GM12878 (cell line): ENCODE measurements around the gene NKAIN2. TPM values are rescaled to one million over a fixed set of nuclear protein-coding genes. Genes with fewer than 3 reads are reported as not detected.

Experiments
- ATAC-seq: fragments of 200-7000 bp; cut with Tn5 transposase; 3 replicates; pipeline ENCODE4 v1.9.1; 2020; ENCODE audit warnings: mild to moderate bottlenecking, moderate library complexity
- BruUV-seq: library from RNA; stranded (reverse); fragments of 400-500 nt; replicated peaks from 2 replicates; lab custom pipeline; 2021; lab: Mats Ljungman, UMichigan
- CTCF ChIA-PET: fragments of 300-600 bp; sonication (Branson Sonifier 250); formaldehyde crosslinking; extraction: SDS; loops from one replicate; lab custom pipeline; 2021; ENCODE audit warnings: inconsistent platforms; lab: Yijun Ruan, JAX
- POLR2A ChIA-PET: fragments of 350-600 bp; formaldehyde crosslinking; extraction: SDS; loops from one replicate; lab custom pipeline; 2021; ENCODE audit warnings: inconsistent platforms; lab: Charles Lee
- RAD21 ChIA-PET: fragments of 300-600 bp; sonication (Branson Sonifier 250); formaldehyde crosslinking; loops from one replicate; lab custom pipeline; 2023; ENCODE audit warnings: antibody characterized with exemption; ENCODE audit not compliant: unreplicated experiment; lab: Charles Lee
- SMC1A ChIA-PET: fragments of 300-600 bp; sonication (Branson Sonifier 250); formaldehyde crosslinking; loops from one replicate; lab custom pipeline; 2023; ENCODE audit not compliant: unreplicated experiment, uncharacterized antibody; lab: Charles Lee
- DNase-seq: peaks from one replicate; pipeline ENCODE4 v3.0.0-alpha.2; 2011; ENCODE audit warnings: low read depth, low spot score
- FAIRE-seq: peaks from 3 replicates; lab custom pipeline; 2011; peaks lifted over from hg19 to GRCh38; lab: Jason Lieb, UNC
- H2AFZ ChIP-seq: 2 replicates; pipeline ENCODE4 v1.6.0; 2011; ENCODE audit warnings: low read depth, low read length, control low read depth; ENCODE audit not compliant: control insufficient read depth
- H3K27ac ChIP-seq: 2 replicates; pipeline ENCODE4 v1.5.1; 2011; ENCODE audit warnings: control low read depth; ENCODE audit not compliant: control insufficient read depth, insufficient read depth
- H3K27me3 ChIP-seq, 2 experiments: replicated peaks in 1 of 2; 2 replicates each; pipeline versions ENCODE4 v1.6.0 to v1.6.1; 2011; ENCODE audit warnings: low read length in 1 of 2; ENCODE audit not compliant: control insufficient read depth in 2 of 2, insufficient read depth in 2 of 2
- H3K36me3 ChIP-seq, 2 experiments: 2 replicates each; pipeline ENCODE4 v1.5.1; 2011; ENCODE audit warnings: low read length in 1 of 2; ENCODE audit not compliant: control insufficient read depth in 2 of 2, insufficient read depth in 2 of 2
- H3K4me1 ChIP-seq: 2 replicates; pipeline ENCODE4 v1.6.1; 2011; ENCODE audit warnings: mild to moderate bottlenecking, low read length, moderate library complexity, mixed read lengths; ENCODE audit not compliant: control insufficient read depth, insufficient read depth
- H3K4me2 ChIP-seq: 2 replicates; pipeline ENCODE4 v1.6.0; 2011; ENCODE audit warnings: control low read depth; ENCODE audit not compliant: control insufficient read depth, insufficient read depth
- H3K4me3 ChIP-seq: fragments of 200-600 bp; sonication (generic); 2 replicates; pipeline ENCODE4 v1.5.1; 2016
- H3K79me2 ChIP-seq: 2 replicates; pipeline ENCODE4 v1.6.0; 2011; ENCODE audit warnings: low read length; ENCODE audit not compliant: control insufficient read depth, insufficient read depth
- H3K9ac ChIP-seq: 2 replicates; pipeline ENCODE4 v1.8.0; 2011; ENCODE audit warnings: low read length, control low read depth, mixed read lengths; ENCODE audit not compliant: control insufficient read depth, insufficient read depth
- H3K9me3 ChIP-seq: replicated peaks from 3 replicates; pipeline ENCODE4 v1.5.1; 2011; ENCODE audit warnings: mild to moderate bottlenecking, low read length; ENCODE audit not compliant: control insufficient read depth, insufficient read depth
- H4K20me1 ChIP-seq: 2 replicates; pipeline ENCODE4 v1.6.0; 2011; ENCODE audit not compliant: control insufficient read depth, insufficient read depth
- HDGF ChIP-seq: fragments of 450-650 bp; IDR thresholded peaks from 2 replicates; pipeline ENCODE4 v1.6.1; 2016; ENCODE audit warnings: antibody characterized with exemption
- IRF3 ChIP-seq: fragments of 450-650 bp; IDR thresholded peaks from 2 replicates; pipeline ENCODE4 v1.6.1; 2014; ENCODE audit warnings: mild to moderate bottlenecking
- KAT2A ChIP-seq: conservative IDR thresholded peaks from 2 replicates; pipeline ENCODE4 v1.6.1; 2011; ENCODE audit warnings: low read depth, low read length; ENCODE audit not compliant: control insufficient read depth
- MEF2B ChIP-seq: fragments of 450-650 bp; IDR thresholded peaks from 2 replicates; pipeline ENCODE4 v1.6.1; 2018; ENCODE audit warnings: mild to moderate bottlenecking, moderate library complexity; ENCODE audit not compliant: partially characterized antibody, poor library complexity, severe bottlenecking
- MYB ChIP-seq: fragments of 150-350 bp; IDR thresholded peaks from 2 replicates; pipeline ENCODE4 v1.6.1; 2014; ENCODE audit warnings: mild to moderate bottlenecking, low read depth, low read length, borderline replicate concordance
- PAX8 ChIP-seq: fragments of 450-650 bp; IDR thresholded peaks from 2 replicates; pipeline ENCODE4 v1.6.1; 2017; ENCODE audit warnings: mild to moderate bottlenecking, moderate library complexity
- POLR2A ChIP-seq: IDR thresholded peaks from 2 replicates; pipeline ENCODE4 v1.6.1; 2011; ENCODE audit warnings: low read depth, mild to moderate bottlenecking, low read length
- SUZ12 ChIP-seq: fragments of 200-600 bp; sonication (generic); IDR thresholded peaks from one replicate; pipeline ENCODE4 v1.6.1; 2018; ENCODE audit warnings: antibody characterized with exemption, mild to moderate bottlenecking; ENCODE audit not compliant: unreplicated experiment
- TCF12 ChIP-seq: IDR thresholded peaks from 2 replicates; pipeline ENCODE4 v1.6.1; 2011; ENCODE audit warnings: low read depth, mild to moderate bottlenecking, low read length
- ZSCAN29 ChIP-seq: fragments of 450-650 bp; IDR thresholded peaks from 2 replicates; pipeline ENCODE4 v1.6.1; 2017; ENCODE audit warnings: mild to moderate bottlenecking, moderate library complexity
- WGBS: methylation state at CpG from one replicate; pipeline ENCODE4 v1.1.6; 2016; ENCODE audit warnings: low lambda C conversion rate; ENCODE audit not compliant: insufficient replicate concordance, insufficient coverage; ENCODE audit errors: missing lambda C conversion rate; 5-methylcytosine and 5-hydroxymethylcytosine counted together
- in situ Hi-C: fragments of 300-500 bp; cut with MboI; formaldehyde crosslinking; loops from 9 replicates; pipeline ENCODE4 v1.14.3; 2018; ENCODE audit warnings: mixed read lengths
- intact Hi-C: fragments of 100-400 bp; cut with micrococcal nuclease; formaldehyde crosslinking; loops from one replicate; pipeline ENCODE4 v1.14.2; 2022; ENCODE audit not compliant: unreplicated experiment
- polyA plus RNA-seq, 11 experiments: library from polyadenylated mRNA; depleted of rRNA in 4 of 11; unstranded in 6 of 11; stranded (reverse) in 5 of 11; fragments of >200 nt; fragmentation: Nextera tagmentation in 4 of 11; fragmentation: Illumina TruSeq in 1 of 11; extraction: Ambion mirVana in 4 of 11; extraction: Trizol in 1 of 11; gene quantifications; 1 replicate in 1 of 11; 2 replicates in 10 of 11; pipeline versions ENCODE4 v1.2.1 to v1.2.3, GENCODE V29; 2011 to 2016; ENCODE audit warnings: inconsistent platforms in 2 of 11, missing spikeins in 2 of 11, low read depth in 1 of 11
- total RNA-seq, 4 experiments: library from RNA; depleted of rRNA in 3 of 4; stranded (reverse); fragments of >200 nt in 3 of 4; fragmentation: Illumina TruSeq in 1 of 4; extraction: Trizol in 1 of 4; gene quantifications; 2 replicates each; pipeline versions ENCODE4 v1.2.1 to v1.2.3, GENCODE V29; 2013 to 2021
- TF ChIP-seq, protein P1 (sequence below): IDR thresholded peaks from 2 replicates; pipeline ENCODE4 v1.6.1; 2011; ENCODE audit warnings: mild to moderate bottlenecking, low read depth, low read length, moderate library complexity; ENCODE audit not compliant: insufficient replicate concordance
- TF ChIP-seq, protein P2 (sequence below): fragments of 450-650 bp; IDR thresholded peaks from 2 replicates; pipeline ENCODE4 v1.6.1; 2016; ENCODE audit warnings: mild to moderate bottlenecking, moderate library complexity, borderline replicate concordance

NKAIN2 gene
- total and polyA plus RNA-seq, 10 of the 15 experiments (the other 5 are each of a cell fraction or from before 2014, with no cell fraction given) = not detected

GRCh38 chr6:124694139-124694705, 890.6 kb downstream of the NKAIN2 start:
- no peaks in the 10 kb centered on the region for H4K20me1 ChIP-seq
- no peak for DNase-seq
- FAIRE-seq = no peak
- intact Hi-C loops (no loop called here), in situ Hi-C loops (no loop called here)
- H3K9me3 ChIP-seq = no peaks in the 10 kb centered on the region
- ChIA-PET SMC1A (interaction anchor here (0.5 kb wide), 1 partner anchor 159 kb away, joined by 3 read pairs; no protein-coding TSS in a partner anchor), POLR2A (no interaction called here), RAD21 (no interaction called here), CTCF (no interaction called here)
- no peak overlapping the region for H3K4me3 ChIP-seq
- no peak overlapping the region for H3K4me2 ChIP-seq
- no peaks in the 10 kb centered on the region for H3K36me3 ChIP-seq
- no peak for TF ChIP-seq MEF2B
- no peak overlapping the region for H3K27ac ChIP-seq
- H3K27me3 ChIP-seq = no peaks in the 10 kb centered on the region
- H3K9ac ChIP-seq = no peak overlapping the region
- H3K4me1 ChIP-seq = no peaks in the 10 kb centered on the region
- H2AFZ ChIP-seq = no peak overlapping the region
- BruUV-seq = no TSS peak
- no peak for ATAC-seq
- WGBS = 40% methylated on average over 4 of the region's 4 CpGs
- H3K79me2 ChIP-seq = no peaks in the 10 kb centered on the region

- no peak for DNase-seq
- no peak overlapping the region for H2AFZ ChIP-seq
- in situ Hi-C loops (no loop called here), intact Hi-C loops (no loop called here)
- RAD21 ChIA-PET = no interaction called here
- no peak overlapping the region for H3K27ac ChIP-seq
- H3K9ac ChIP-seq = no peak overlapping the region
- H3K9me3 ChIP-seq = no peaks in the 10 kb centered on the region
- no peak overlapping the region for H3K4me2 ChIP-seq
- WGBS = 45% methylated on average over 2 of the region's 2 CpGs
- POLR2A ChIA-PET = no interaction called here
- no peaks in the 10 kb centered on the region for H3K4me1 ChIP-seq
- CTCF ChIA-PET = no interaction called here
- no peak overlapping the region for H3K4me3 ChIP-seq
- FAIRE-seq = no peak
- no peaks in the 10 kb centered on the region for H3K79me2 ChIP-seq
- no peaks in the 10 kb centered on the region for H4K20me1 ChIP-seq
- no TSS peak for BruUV-seq
- ATAC-seq = no peak
- SMC1A ChIA-PET = no interaction called here
- H3K36me3 ChIP-seq = no peaks in the 10 kb centered on the region
- H3K27me3 ChIP-seq = no peaks in the 10 kb centered on the region
- TF ChIP-seq MYB (no peak), TCF12 (no peak), POLR2A (no peak), ZSCAN29 (no peak), SUZ12 (no peak), PAX8 (no peak), IRF3 (no peak), KAT2A (no peak), HDGF (no peak)
- TF ChIP-seq, protein P1, sequence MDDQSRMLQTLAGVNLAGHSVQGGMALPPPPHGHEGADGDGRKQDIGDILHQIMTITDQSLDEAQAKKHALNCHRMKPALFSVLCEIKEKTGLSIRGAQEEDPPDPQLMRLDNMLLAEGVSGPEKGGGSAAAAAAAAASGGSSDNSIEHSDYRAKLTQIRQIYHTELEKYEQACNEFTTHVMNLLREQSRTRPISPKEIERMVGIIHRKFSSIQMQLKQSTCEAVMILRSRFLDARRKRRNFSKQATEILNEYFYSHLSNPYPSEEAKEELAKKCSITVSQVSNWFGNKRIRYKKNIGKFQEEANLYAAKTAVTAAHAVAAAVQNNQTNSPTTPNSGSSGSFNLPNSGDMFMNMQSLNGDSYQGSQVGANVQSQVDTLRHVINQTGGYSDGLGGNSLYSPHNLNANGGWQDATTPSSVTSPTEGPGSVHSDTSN = no peak
- TF ChIP-seq, protein P2, sequence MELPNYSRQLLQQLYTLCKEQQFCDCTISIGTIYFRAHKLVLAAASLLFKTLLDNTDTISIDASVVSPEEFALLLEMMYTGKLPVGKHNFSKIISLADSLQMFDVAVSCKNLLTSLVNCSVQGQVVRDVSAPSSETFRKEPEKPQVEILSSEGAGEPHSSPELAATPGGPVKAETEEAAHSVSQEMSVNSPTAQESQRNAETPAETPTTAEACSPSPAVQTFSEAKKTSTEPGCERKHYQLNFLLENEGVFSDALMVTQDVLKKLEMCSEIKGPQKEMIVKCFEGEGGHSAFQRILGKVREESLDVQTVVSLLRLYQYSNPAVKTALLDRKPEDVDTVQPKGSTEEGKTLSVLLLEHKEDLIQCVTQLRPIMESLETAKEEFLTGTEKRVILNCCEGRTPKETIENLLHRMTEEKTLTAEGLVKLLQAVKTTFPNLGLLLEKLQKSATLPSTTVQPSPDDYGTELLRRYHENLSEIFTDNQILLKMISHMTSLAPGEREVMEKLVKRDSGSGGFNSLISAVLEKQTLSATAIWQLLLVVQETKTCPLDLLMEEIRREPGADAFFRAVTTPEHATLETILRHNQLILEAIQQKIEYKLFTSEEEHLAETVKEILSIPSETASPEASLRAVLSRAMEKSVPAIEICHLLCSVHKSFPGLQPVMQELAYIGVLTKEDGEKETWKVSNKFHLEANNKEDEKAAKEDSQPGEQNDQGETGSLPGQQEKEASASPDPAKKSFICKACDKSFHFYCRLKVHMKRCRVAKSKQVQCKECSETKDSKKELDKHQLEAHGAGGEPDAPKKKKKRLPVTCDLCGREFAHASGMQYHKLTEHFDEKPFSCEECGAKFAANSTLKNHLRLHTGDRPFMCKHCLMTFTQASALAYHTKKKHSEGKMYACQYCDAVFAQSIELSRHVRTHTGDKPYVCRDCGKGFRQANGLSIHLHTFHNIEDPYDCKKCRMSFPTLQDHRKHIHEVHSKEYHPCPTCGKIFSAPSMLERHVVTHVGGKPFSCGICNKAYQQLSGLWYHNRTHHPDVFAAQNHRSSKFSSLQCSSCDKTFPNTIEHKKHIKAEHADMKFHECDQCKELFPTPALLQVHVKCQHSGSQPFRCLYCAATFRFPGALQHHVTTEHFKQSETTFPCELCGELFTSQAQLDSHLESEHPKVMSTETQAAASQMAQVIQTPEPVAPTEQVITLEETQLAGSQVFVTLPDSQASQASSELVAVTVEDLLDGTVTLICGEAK = no peak
Observed at GRCh38 chr6:124699038-124699437, 895.4 kb downstream of the NKAIN2 start.
